Neutrophil (primary cell): Measurements from ENCODE around the gene MRPL14.

Experiments used
- H3K27ac ChIP-seq: fragments of 200-600 bp; sonication (generic); 2 replicates; pipeline ENCODE4 v1.5.1; 2016; ENCODE audit warnings: mild to moderate bottlenecking, moderate library complexity
- H3K27me3 ChIP-seq: fragments of 200-600 bp; sonication (generic); 2 replicates; pipeline ENCODE4 v1.6.0; 2016; ENCODE audit warnings: mild to moderate bottlenecking
- H3K36me3 ChIP-seq: fragments of 200-600 bp; sonication (generic); 2 replicates; pipeline ENCODE4 v1.5.1; 2017
- H3K4me1 ChIP-seq, 2 experiments: fragments of 200-600 bp in 1 of 2; sonication (generic) in 1 of 2; 1 replicate in 1 of 2; 2 replicates in 1 of 2; pipeline versions ENCODE4 v1.5.1 to v1.6.1; 2013 to 2016; ENCODE audit warnings: low read depth in 1 of 2, low read length in 1 of 2, mild to moderate bottlenecking in 1 of 2, moderate library complexity in 1 of 2; ENCODE audit not compliant: control insufficient read depth in 1 of 2, insufficient read depth in 1 of 2
- H3K4me3 ChIP-seq, 2 experiments: fragments of 200-600 bp in 1 of 2; sonication (generic) in 1 of 2; 1 replicate in 1 of 2; 2 replicates in 1 of 2; pipeline ENCODE4 v1.5.1; 2013 to 2016; ENCODE audit warnings: low read depth in 1 of 2, low read length in 1 of 2, mild to moderate bottlenecking in 1 of 2, moderate library complexity in 1 of 2
- H3K9me3 ChIP-seq: fragments of 200-600 bp; sonication (generic); 2 replicates; pipeline ENCODE4 v1.5.1; 2016
- TF ChIP-seq, protein P1 (sequence below): fragments of 200-600 bp; sonication (generic); IDR thresholded peaks from 2 replicates; pipeline ENCODE4 v1.5.1; 2016; ENCODE audit warnings: antibody characterized with exemption

The MRPL14 gene

DNA sequence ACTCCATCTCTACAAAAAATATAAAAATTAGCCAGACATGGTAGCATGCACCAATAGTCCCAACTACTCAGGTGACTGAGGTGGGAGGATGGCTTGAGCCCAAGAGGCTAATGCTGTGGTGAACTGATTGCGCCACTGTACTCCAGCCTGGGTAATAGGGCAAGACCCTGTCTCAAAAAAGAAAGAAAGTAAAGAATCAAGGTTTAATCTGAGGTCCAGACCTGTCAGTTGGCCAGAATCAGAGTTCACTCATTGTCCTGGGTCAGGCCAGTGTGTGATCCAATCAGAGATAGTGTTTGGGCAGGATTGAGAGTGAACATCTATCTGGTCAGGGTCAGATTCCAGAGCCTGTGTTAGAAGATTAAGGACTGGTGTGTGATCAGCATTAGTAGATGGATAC lies 15.6 kb upstream of the MRPL14 start:
- Histone ChIP-seq H3K4me3 (no peak overlapping the region), H3K4me1 (peaks cover 0 to 6% of the 10 kb centered on the region in 2 experiments), H3K27me3 (no peaks in the 10 kb centered on the region), H3K36me3 (peaks cover 70% of the 10 kb centered on the region), H3K27ac (no peak overlapping the region), H3K9me3 (no peaks in the 10 kb centered on the region)
- TF ChIP-seq, protein P1, sequence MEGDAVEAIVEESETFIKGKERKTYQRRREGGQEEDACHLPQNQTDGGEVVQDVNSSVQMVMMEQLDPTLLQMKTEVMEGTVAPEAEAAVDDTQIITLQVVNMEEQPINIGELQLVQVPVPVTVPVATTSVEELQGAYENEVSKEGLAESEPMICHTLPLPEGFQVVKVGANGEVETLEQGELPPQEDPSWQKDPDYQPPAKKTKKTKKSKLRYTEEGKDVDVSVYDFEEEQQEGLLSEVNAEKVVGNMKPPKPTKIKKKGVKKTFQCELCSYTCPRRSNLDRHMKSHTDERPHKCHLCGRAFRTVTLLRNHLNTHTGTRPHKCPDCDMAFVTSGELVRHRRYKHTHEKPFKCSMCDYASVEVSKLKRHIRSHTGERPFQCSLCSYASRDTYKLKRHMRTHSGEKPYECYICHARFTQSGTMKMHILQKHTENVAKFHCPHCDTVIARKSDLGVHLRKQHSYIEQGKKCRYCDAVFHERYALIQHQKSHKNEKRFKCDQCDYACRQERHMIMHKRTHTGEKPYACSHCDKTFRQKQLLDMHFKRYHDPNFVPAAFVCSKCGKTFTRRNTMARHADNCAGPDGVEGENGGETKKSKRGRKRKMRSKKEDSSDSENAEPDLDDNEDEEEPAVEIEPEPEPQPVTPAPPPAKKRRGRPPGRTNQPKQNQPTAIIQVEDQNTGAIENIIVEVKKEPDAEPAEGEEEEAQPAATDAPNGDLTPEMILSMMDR, result no peak

- Histone ChIP-seq H3K27me3 (no peaks in the 10 kb centered on the region), H3K27ac (no peak overlapping the region), H3K4me1 (peaks cover 0 to 6% of the 10 kb centered on the region in 2 experiments), H3K9me3 (no peaks in the 10 kb centered on the region), H3K36me3 (peaks cover 75% of the 10 kb centered on the region), H3K4me3 (no peak overlapping the region)
- TF ChIP-seq, protein P1, result no peak
Observed at GRCh38 chr6:44139351-44139743, 12.1 kb upstream of the MRPL14 start.

DNA sequence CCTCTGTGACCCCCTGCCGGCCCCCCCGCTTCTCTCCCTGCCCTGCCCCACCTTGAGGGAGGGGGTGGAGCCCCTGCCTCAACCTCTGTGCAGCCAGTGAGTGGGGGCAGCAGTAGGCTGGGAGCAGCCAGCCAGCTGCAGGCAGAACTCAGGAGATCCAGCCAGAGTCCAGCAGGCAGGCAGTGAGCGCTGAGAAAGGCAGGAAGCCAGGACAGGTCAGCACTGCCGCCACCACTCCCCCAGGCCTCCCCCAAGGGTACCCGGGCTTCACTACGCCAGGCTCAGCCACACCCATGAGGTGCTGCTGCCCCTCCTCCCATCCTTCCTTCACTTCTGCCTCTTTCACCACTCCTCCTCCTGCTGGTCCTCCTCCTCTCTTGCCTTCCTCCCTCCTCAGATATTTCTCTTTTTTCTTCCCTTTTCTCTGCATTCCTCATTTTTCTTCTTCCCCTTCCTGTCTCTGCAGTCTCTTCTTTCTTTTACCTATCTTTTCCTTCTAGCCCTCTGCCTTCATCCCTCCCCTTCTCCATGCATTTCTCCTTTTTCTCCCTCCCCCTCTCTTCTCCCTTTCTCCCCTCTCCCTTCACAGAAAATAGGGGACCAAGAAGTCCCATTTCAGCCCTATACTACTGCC lies 11.6 kb upstream of the MRPL14 start:
- H3K27me3 ChIP-seq, result no peaks in the 10 kb centered on the region
- peaks cover 70% of the 10 kb centered on the region for H3K36me3 ChIP-seq
- TF ChIP-seq, protein P1, result no peak
- H3K9me3 ChIP-seq, result no peaks in the 10 kb centered on the region
- no peak overlapping the region for H3K27ac ChIP-seq
- H3K4me3 ChIP-seq, result no peak overlapping the region
- peaks cover 0 to 6% of the 10 kb centered on the region in 2 experiments for H3K4me1 ChIP-seq

GRCh38 chr6:44135875-44136274 lies 8.6 kb upstream of the MRPL14 start:
- peaks cover 48% of the 10 kb centered on the region for H3K36me3 ChIP-seq

GRCh38 chr6:44135173-44135758 lies 8.0 kb upstream of the MRPL14 start:
- H3K4me3 ChIP-seq, result no peak overlapping the region

More at GRCh38 chr6:44135875-44136274, 8.6 kb upstream of the MRPL14 start:
- no peak overlapping the region for H3K27ac ChIP-seq
- H3K27me3 ChIP-seq, result no peaks in the 10 kb centered on the region
- H3K4me1 ChIP-seq, result peaks cover 0 to 6% of the 10 kb centered on the region in 2 experiments
- no peak overlapping the region for H3K4me3 ChIP-seq
- no peaks in the 10 kb centered on the region for H3K9me3 ChIP-seq
- TF ChIP-seq, protein P1, result no peak

More at GRCh38 chr6:44135173-44135758, 8.0 kb upstream of the MRPL14 start:
- Histone ChIP-seq H3K4me1 (peaks cover 0 to 6% of the 10 kb centered on the region in 2 experiments), H3K27ac (no peak overlapping the region), H3K36me3 (peaks cover 42% of the 10 kb centered on the region), H3K9me3 (no peaks in the 10 kb centered on the region), H3K27me3 (no peaks in the 10 kb centered on the region)
- TF ChIP-seq, protein P1, result no peak
